Mammary epithelial cell (primary cell): ENCODE results near the gene EME1.

Experiments
- CTCF ChIP-seq, 2 donors: IDR thresholded peaks in 1 of 2; conservative IDR thresholded peaks in 1 of 2; 2 replicates each; pipeline ENCODE4 v1.5.1; 2011 to 2012; ENCODE audit warnings: inconsistent platforms in 2 of 2, low read length in 2 of 2, mild to moderate bottlenecking in 2 of 2, control low read depth in 1 of 2, low read depth in 1 of 2; ENCODE audit not compliant: insufficient read depth in 1 of 2; ENCODE audit errors: extremely low read depth in 1 of 2
- EZH2 ChIP-seq: IDR thresholded peaks from 2 replicates; pipeline ENCODE4 v1.6.1; 2012; ENCODE audit warnings: low read length, inconsistent platforms, borderline replicate concordance

- TF ChIP-seq EZH2 (no peak), CTCF (conservative IDR thresholded peaks at IDR 0.05 in 1 of 2, IDR thresholded peaks at IDR 0.05 in 1 of 2; ENCODE audit: extremely low read depth in 1 of 2, insufficient read depth in 1 of 2, low read depth in 1 of 2, low read length in 2 of 2) (no peak)
These were observed 21.7 kb downstream of the EME1 start for GRCh38 chr17:50394711-50395110.
